ENCODE measurements around the gene DUOX2.

DUOX2 gene

GRCh38 chr15:45133561-45133920, 19.6 kb upstream of the DUOX2 start:
- H3K27ac ChIP-seq (ENCODE audit: extremely low read depth, low read depth, low read length): no peak overlapping the region
- H3K9me3 ChIP-seq (ENCODE audit: control insufficient read depth, insufficient read depth, low read depth, low read length): no peaks in the 10 kb centered on the region
- ChIA-PET CTCF (interaction anchor here (1.5 to 2.9 kb wide), 2 partner anchors 10 to 15 kb away, joined by 4 to 16 read pairs; no protein-coding TSS in a partner anchor), POLR2A (no interaction called here)
- H3K36me3 ChIP-seq (ENCODE audit: control insufficient read depth in 2 of 2, insufficient read depth in 1 of 2, low read length in 2 of 2): no peaks in the 10 kb centered on the region
- H3K4me3 ChIP-seq (ENCODE audit: low read depth, low read length): no peak overlapping the region
- no peaks in the 10 kb centered on the region for H3K4me1 ChIP-seq (ENCODE audit: control insufficient read depth, insufficient read depth, low read length)
- TF ChIP-seq PBX3 (CRISPR knock-in tag; IDR thresholded peaks at IDR 0.05) (no peak), ZNF747 (tag by site-specific recombination; IDR thresholded peaks at IDR 0.05) (no peak), YY2 (tag by site-specific recombination; IDR thresholded peaks at IDR 0.05) (no peak), TRIM28 (IDR thresholded peaks at IDR 0.05; ENCODE audit: borderline replicate concordance, low read length) (no peak), ZNF366 (tag by site-specific recombination; conservative IDR thresholded peaks at IDR 0.05) (no peak), ZNF362 (tag by site-specific recombination; IDR thresholded peaks at IDR 0.05) (no peak), INSM2 (tag by site-specific recombination; IDR thresholded peaks at IDR 0.05) (no peak), ZNF704 (tag by site-specific recombination; IDR thresholded peaks at IDR 0.05) (no peak), ZNF624 (tag by site-specific recombination; IDR thresholded peaks at IDR 0.05) (no peak), ZNF473 (tag by site-specific recombination; IDR thresholded peaks at IDR 0.05) (no peak), WT1 (tag by site-specific recombination; IDR thresholded peaks at IDR 0.05) (no peak), ZNF776 (tag by site-specific recombination; IDR thresholded peaks at IDR 0.05; ENCODE audit: borderline replicate concordance) (no peak), ZNF398 (tag by site-specific recombination; IDR thresholded peaks at IDR 0.05) (no peak), ZBTB6 (tag by site-specific recombination; IDR thresholded peaks at IDR 0.05) (no peak), TSHZ1 (tag by site-specific recombination; IDR thresholded peaks at IDR 0.05; ENCODE audit: borderline replicate concordance) (no peak), ZNF324 (tag by site-specific recombination; IDR thresholded peaks at IDR 0.05) (no peak), ZNF148 (tag by site-specific recombination; IDR thresholded peaks at IDR 0.05; ENCODE audit: borderline replicate concordance) (no peak), REST (tag by site-specific recombination; IDR thresholded peaks at IDR 0.05) (no peak)

Data from HEK293 (cell line).